ENCODE measurements around the gene PLEKHG1.

GRCh38 chr6:150592377-150592995, 7.2 kb upstream of the PLEKHG1 start:
- TF ChIP-seq TSHZ2 (CRISPR knock-in tag; IDR thresholded peaks at IDR 0.05) = no peak
- TF ChIP-seq RARB (CRISPR knock-in tag; IDR thresholded peaks at IDR 0.05) = no peak
- no peak for TF ChIP-seq GLIS3 (CRISPR knock-in tag; IDR thresholded peaks at IDR 0.05)
- TF ChIP-seq ARNTL (CRISPR knock-in tag; IDR thresholded peaks at IDR 0.05; ENCODE audit: borderline replicate concordance, low read depth) = no peak
- no peak for TF ChIP-seq TCF4 (CRISPR knock-in tag; IDR thresholded peaks at IDR 0.05; ENCODE audit: borderline replicate concordance)
- no peak for TF ChIP-seq PPARA (CRISPR knock-in tag; IDR thresholded peaks at IDR 0.05; ENCODE audit: borderline replicate concordance)
- no peak for TF ChIP-seq ZFP30 (CRISPR knock-in tag; IDR thresholded peaks at IDR 0.05)
- no peak for TF ChIP-seq POU6F1 (CRISPR knock-in tag; IDR thresholded peaks at IDR 0.05; ENCODE audit: borderline replicate concordance, low read depth)
- no peak for TF ChIP-seq CREB5 (CRISPR knock-in tag; IDR thresholded peaks at IDR 0.05; ENCODE audit: low read depth)
- no peak for TF ChIP-seq CSRNP3 (CRISPR knock-in tag; IDR thresholded peaks at IDR 0.05)
